GM21737 (cell line): Measurements from ENCODE around the gene ASPDH.

ENCODE experiments used
- ATAC-seq: cut with Tn5 transposase; IDR thresholded peaks from one replicate; pipeline ENCODE4 v1.9.1; 2021; ENCODE audit warnings: mild to moderate bottlenecking, moderate library complexity; ENCODE audit not compliant: unreplicated experiment

The ASPDH gene

GRCh38 chr19:50516456-50516855, 2.7 kb upstream of the ASPDH start:
- no peak for ATAC-seq

- ATAC-seq, result no peak
Measured at GRCh38 chr19:50515168-50515561, 1.5 kb upstream of the ASPDH start.

- no peak for ATAC-seq
Measured at GRCh38 chr19:50514346-50515167, 844 bp upstream of the ASPDH start.

- ATAC-seq, result no peak
Measured at GRCh38 chr19:50512999-50513745, 541 bp downstream of the ASPDH start.

- ATAC-seq, result no peak
Measured at GRCh38 chr19:50512112-50512998, 1.4 kb downstream of the ASPDH start.

- ATAC-seq, result peak; percentile 85
Measured at GRCh38 chr19:50511069-50511822, 2.5 kb downstream of the ASPDH start, which contains the start of gene JOSD2. Gene JOSD2 (minus strand): TSS chr19:50511191. CDS start chr19:50510431, 760 bp downstream.

- ATAC-seq, result no peak
Measured at GRCh38 chr19:50510700-50511068, 3.0 kb downstream of the ASPDH start.

- ATAC-seq, result no peak
Measured at GRCh38 chr19:50510121-50510670, 3.5 kb downstream of the ASPDH start.

GRCh38 chr19:50509366-50509765, 4.3 kb downstream of the ASPDH start:
- no peak for ATAC-seq

- ATAC-seq, result no peak
Measured at GRCh38 chr19:50508843-50509190, 4.9 kb downstream of the ASPDH start.

- no peak for ATAC-seq
Measured at GRCh38 chr19:50507376-50507775, 6.3 kb downstream of the ASPDH start.

- ATAC-seq, result no peak
Measured at GRCh38 chr19:50506700-50507099, 7.0 kb downstream of the ASPDH start.

- no peak for ATAC-seq
Measured at GRCh38 chr19:50505856-50506611, 7.7 kb downstream of the ASPDH start.

GRCh38 chr19:50501568-50502475, 11.9 kb downstream of the ASPDH start:
- no peak for ATAC-seq

GRCh38 chr19:50501186-50501567, 12.5 kb downstream of the ASPDH start:
- no peak for ATAC-seq

GRCh38 chr19:50500753-50501151, 13.0 kb downstream of the ASPDH start:
- ATAC-seq, result no peak

- ATAC-seq, result no peak
Measured at GRCh38 chr19:50500060-50500752, 13.5 kb downstream of the ASPDH start.
